ENCODE results near the gene MREG.

Gene MREG

DNA sequence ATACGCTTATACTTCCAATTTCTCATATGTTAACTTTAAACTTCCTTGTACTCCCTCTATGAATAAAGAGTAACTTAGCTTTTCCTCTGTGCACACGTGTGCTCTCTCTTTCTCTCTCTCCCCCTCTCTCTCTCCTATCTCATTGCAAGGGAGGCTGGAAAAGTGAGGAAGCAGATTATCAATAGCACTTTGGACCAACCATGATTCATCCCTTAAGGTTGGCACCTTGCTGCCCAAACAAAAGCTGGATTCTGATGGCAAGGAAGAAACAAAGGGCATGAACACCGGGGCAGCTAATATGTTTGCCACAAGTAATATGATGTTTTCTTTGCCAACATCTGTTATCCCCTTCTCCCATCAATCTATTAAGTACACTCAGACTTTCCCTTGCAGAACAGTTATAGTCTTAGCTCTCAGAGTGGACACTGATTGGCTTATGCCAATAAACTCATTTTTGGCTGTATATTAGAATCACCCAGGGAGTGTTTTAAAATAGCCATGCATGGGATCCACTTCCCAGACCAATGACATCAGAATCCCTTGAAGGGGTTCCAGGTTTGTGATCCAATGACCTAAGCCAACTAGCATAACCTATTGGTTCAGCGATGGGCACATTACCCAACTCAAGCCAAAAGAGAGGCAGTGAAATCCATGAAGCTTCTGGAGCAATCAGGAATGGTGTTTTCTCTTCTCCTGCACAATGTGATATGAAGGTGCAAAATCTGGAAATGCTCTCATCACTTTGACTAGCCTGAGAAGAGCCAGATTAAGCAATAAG lies 60.3 kb downstream of the MREG start:
- no peak overlapping the region for H3K27ac ChIP-seq
- TF ChIP-seq, protein P1, sequence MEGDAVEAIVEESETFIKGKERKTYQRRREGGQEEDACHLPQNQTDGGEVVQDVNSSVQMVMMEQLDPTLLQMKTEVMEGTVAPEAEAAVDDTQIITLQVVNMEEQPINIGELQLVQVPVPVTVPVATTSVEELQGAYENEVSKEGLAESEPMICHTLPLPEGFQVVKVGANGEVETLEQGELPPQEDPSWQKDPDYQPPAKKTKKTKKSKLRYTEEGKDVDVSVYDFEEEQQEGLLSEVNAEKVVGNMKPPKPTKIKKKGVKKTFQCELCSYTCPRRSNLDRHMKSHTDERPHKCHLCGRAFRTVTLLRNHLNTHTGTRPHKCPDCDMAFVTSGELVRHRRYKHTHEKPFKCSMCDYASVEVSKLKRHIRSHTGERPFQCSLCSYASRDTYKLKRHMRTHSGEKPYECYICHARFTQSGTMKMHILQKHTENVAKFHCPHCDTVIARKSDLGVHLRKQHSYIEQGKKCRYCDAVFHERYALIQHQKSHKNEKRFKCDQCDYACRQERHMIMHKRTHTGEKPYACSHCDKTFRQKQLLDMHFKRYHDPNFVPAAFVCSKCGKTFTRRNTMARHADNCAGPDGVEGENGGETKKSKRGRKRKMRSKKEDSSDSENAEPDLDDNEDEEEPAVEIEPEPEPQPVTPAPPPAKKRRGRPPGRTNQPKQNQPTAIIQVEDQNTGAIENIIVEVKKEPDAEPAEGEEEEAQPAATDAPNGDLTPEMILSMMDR (conservative IDR thresholded peaks at IDR 0.05) = no peak

DNA sequence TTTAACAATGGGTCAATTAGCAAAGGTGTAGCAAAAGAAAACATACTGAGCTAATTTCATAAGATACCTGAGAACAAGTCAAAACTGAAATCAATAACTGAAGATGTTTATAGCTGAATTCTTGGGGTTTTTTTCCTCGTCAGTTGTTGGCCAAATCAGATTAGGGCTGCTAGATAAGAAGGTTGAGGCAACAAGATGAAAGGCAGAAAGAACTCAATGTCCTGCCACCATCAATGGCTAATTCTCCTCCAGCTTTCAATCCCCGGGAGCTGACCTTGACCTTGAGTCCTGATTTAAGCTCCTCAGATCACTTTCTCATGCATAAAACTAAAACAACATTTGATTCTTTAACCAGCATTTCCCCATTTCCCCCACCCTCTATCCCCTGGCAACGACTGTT lies 61.8 kb downstream of the MREG start:
- TF ChIP-seq, protein P1 (conservative IDR thresholded peaks at IDR 0.05) = no peak

DNA sequence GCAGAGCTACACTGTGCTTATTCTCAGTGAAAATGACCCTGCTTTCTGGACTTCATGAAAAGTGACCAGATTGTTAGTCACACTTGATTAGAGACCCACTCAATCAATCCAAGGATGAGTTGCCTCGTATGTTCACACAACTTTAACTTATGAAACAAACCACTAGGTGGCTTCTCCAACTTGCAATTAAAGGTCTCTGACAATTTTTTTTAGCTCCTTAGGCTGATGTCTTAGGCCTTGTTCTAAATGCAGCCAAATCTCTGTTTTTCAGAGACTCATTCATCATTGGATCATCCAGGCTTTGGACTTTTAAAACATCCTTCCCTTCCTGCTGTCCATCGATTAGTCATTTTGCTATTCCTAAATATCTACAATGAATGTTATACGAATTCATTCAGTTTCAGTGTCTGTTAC lies 63.4 kb downstream of the MREG start:
- no peak overlapping the region for H3K27ac ChIP-seq
- TF ChIP-seq, protein P1 (conservative IDR thresholded peaks at IDR 0.05) = peak; percentile 75

More for the DNA sequence above, 61.8 kb downstream of the MREG start:
- no peak overlapping the region for H3K27ac ChIP-seq

DNA sequence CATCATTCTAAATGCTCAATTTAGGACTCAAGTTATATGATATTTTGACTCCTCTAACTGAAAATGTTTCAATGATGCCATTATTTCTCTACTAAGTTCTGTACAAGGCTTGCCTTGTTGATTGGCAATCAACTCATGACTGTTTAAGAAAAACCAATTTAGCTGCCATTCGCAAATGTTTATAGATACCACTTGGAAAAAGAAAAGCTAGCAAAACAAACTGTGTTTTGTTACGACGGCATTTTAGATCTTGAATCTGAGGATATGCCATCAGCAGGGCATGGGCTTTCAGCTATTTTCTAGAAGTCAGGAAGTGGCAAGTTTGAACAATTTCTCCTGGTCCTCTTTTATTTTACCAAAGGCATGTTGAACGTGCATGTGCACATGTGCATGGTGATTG lies 65.3 kb downstream of the MREG start:
- TF ChIP-seq, protein P1 (conservative IDR thresholded peaks at IDR 0.05) = no peak
- H3K27ac ChIP-seq = no peak overlapping the region

DNA sequence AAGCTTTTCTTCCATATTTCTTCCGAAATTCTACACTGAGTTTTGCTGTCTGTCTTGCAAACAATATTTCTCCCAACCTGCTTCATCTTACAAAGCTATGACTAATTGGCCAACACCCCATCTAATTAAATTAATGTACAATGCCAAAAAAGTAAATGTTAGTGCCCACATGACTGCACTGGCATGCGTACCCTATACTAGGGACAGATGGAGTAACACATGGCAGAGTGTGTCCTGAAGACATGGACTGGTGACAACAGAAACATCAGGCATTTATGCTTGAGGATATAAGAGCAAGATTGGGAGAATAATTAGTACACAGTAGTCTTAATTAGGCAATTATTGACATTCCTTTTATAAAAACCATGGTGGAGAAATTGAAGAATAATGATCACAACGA lies 66.8 kb downstream of the MREG start:
- H3K27ac ChIP-seq = no peak overlapping the region
- TF ChIP-seq, protein P1 (conservative IDR thresholded peaks at IDR 0.05) = no peak

DNA sequence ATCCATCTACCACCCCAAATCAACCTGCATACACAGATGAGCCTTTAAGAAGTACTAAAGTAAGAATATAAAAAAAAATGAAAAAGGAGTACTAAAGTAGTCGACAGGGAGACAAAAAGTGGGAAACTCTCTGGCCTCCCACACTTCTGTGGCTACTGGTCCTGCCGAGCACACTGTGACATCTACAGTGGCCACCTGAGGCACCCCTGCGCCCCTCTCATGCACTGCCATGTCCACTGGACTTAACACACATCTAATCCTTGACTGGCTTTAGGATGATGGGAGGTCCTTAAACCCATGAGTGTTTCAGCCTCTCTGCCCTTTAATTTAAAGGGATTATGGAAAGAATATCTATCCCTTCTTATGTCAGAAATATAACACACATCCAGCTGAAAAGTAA lies 71.2 kb downstream of the MREG start:
- TF ChIP-seq, protein P1 (conservative IDR thresholded peaks at IDR 0.05) = no peak

DNA sequence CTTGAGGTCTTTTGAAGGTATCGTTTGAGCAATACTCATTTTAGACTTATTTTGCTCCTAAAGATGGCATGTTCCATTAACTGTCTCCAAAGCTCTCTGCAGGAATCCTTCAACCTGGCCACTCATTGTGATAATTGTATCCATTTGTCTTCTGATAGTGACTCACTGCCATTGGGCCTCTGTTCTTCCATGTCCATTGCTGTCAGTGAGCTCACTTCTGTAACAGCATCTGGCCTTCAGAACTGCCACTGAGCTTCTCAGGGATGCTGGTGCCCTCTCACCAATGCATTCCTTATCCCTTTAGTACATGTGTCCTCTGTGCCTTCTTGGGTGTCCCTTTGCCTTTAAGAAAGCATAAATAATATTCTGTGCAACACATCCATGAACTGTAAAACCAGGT lies 71.6 kb downstream of the MREG start:
- TF ChIP-seq, protein P1 (conservative IDR thresholded peaks at IDR 0.05) = no peak
- H3K27ac ChIP-seq = no peak overlapping the region

More for the DNA sequence above, 71.2 kb downstream of the MREG start:
- H3K27ac ChIP-seq = no peak overlapping the region
